SK-N-DZ (cell line): ENCODE measurements around the gene SUSD1.

Experiments
- DNase-seq: peaks from one replicate; pipeline ENCODE4 v3.0.0-alpha.2; 2015; ENCODE audit warnings: low spot score

SUSD1 gene

DNA sequence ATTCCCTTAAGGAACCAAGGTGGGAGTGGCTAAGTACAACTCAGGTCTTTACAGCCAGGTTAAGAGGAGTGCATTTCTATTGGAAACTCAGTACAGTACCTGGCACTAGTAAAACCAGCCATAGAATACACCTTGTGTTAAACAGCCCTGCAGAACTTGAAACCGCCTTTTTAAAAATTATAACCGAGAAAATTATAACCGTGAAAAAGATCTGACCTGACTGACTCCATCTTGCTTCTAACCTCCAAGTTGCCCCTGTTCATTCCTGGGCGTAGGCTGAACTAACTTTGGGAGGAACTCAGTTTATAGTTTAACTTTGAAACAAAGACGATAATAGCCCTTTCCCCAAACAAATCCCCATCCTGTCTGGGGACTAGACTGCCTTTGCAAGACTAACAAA lies 132.3 kb downstream of the SUSD1 start:
- DNase-seq: no peak

DNA sequence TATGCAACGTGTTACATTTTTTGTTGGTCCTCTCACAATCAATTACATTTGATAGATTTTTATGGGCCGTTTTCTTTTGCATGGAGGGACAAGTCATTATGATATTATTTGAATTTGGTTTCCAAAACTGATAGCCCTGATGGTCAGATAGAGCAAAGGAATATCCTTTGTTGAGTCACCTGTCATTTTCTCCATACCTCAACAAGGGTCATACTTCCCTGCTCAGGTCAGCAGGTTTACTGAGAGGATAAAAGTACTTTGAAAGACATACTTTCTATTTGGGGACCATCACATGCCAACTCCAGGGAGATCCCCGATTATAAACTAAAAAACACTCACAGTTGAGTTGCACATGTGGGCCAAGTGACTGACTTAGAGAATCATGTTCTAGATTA lies 132.9 kb downstream of the SUSD1 start:
- no peak for DNase-seq

DNA sequence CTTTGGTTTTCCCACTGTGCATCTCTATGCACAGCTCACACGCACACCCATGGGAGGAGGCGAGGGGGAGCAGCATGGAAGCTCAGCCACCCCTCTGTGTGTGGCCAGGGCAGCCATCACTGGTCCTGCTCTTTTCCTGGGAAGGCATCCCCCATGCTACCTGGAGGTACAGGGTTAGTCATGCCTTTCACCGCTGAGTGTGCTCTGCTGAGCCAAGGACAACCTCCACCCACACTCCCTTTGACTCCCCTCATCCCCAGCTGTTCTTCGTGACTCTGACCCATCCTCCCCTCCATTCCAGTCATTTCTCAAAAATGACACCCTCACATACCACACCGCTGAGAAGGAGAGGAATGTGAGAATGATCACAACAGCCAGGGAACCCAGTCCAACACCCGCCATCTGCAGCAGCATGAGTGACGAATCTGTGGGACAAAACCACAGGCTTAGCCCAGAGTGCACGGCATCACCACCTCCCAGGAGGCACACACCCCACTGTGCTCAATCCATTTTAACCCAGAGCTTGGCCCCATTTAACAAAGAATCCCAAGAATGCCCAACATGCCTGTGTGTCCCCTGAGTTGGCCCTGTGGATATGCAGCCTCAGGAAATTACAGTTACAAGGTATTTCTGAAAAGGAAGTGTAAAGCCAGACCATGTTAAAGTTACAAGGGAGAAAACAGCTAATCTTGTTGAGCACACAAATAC lies 133.4 kb downstream of the SUSD1 start:
- DNase-seq: no peak

DNA sequence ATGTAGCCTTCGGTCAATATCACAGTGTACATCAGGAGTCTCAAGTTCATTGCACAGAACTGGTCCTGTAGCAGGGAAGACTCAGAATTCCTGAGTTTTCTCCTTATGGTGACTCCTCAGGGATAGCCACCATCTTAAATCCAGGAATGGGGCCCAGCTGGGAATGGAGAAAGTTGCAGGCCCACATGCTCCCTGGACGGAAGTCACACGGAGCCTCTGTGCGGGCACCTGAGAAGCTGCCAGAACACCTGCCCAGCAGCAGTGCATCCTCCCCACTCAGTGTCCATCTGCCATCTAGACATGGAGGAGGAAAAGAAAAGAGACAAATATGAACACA lies 133.9 kb downstream of the SUSD1 start:
- DNase-seq: no peak

DNA sequence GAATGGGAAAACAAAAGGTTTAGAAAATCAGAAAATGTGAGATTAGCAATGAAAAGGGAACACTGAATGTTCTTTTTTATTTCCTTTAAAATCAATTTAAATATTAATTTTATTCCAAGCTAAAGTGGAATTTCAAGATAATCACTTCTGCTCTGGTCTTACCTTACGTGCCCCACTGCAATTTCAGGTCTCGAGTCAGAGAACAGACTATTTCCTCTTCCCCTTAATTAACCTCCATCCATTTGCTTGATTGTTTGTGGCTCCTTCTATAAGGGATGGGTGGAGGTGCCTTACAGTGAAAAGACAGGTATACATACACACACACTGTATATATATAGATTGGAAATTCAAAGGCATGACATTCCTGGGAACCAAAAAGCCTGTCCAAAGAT lies 137.1 kb downstream of the SUSD1 start:
- no peak for DNase-seq

DNA sequence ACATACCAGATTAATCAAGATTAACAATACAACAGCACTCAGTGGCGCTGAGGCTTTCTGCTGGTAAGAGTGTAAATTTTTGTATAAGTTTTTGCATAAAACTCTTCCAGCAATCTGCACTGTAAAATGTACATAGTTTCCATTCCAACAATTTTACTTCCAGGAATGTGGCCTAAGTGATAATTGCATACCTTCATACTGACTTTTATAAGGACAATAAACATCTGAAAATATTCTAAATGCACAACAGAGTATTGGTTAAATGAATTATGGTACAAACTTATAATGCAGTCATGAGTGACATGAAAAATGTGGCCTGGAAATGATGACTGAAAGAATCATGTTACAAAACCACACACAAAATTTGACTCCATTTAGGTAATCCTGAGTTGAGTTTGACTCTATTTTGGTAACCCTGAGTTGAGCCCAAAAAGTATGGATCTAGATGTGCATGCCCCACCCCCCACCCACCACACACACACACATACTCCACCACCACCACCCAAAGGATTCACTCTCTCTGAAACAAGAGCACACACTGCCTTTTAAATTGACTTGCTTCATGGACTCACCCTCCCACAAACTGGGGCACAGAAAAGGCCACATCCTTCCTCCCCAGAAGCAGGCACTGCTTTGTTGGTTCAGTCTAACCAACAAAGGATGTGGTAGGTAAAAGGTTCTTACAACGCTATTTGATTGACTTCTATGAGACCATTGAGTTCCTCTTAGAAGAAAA lies 137.6 kb downstream of the SUSD1 start:
- no peak for DNase-seq

DNA sequence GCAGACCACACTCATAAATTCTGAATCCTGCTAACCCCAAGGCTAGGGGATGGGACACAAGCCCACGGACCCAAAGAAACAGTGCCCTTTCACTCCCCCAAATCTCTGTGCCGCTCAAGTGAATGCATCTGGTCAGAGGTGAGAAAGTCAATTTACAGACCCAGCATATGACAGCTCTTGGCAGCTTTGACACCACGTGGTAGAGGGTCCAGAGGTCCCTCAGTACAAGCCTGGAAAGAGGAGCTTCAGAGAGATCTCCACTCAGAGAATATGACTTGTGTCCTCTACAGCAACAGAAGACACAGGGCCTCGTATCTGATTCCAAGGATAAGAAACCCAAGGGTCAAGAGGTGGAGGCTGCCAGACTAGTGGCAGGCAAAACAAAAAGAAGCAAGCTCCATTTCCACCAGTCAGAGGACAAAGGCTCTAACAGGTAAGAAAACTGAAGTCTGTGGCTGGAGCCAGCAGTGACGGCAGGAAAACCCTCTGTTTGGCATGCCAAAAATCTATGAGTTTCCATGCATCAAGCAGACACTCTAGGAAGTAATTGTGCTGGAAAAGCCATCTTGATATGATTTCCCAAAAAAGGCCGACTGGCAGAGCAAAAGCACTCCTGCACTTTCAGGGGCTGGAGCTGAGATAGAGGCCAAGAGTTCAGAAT lies 139.8 kb downstream of the SUSD1 start:
- no peak for DNase-seq

DNA sequence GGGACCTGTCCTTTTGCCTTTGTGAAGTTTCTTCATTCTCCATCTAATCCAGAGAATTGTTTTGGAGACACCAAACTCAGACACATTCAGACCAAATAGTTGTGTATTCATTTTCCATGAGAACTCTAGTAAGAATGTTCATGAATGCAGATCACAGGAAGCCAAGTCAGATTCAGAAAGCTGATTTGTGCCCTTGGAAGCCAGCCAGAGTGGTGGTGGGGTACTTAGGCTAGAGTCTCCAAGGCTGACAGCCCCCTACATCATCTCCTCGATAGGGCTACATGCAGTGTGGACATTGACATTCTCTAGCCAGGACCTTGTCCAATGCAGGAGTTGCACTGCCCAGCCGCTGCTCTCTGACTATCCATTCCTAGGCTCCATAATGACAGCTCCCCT lies 140.9 kb downstream of the SUSD1 start:
- no peak for DNase-seq

DNA sequence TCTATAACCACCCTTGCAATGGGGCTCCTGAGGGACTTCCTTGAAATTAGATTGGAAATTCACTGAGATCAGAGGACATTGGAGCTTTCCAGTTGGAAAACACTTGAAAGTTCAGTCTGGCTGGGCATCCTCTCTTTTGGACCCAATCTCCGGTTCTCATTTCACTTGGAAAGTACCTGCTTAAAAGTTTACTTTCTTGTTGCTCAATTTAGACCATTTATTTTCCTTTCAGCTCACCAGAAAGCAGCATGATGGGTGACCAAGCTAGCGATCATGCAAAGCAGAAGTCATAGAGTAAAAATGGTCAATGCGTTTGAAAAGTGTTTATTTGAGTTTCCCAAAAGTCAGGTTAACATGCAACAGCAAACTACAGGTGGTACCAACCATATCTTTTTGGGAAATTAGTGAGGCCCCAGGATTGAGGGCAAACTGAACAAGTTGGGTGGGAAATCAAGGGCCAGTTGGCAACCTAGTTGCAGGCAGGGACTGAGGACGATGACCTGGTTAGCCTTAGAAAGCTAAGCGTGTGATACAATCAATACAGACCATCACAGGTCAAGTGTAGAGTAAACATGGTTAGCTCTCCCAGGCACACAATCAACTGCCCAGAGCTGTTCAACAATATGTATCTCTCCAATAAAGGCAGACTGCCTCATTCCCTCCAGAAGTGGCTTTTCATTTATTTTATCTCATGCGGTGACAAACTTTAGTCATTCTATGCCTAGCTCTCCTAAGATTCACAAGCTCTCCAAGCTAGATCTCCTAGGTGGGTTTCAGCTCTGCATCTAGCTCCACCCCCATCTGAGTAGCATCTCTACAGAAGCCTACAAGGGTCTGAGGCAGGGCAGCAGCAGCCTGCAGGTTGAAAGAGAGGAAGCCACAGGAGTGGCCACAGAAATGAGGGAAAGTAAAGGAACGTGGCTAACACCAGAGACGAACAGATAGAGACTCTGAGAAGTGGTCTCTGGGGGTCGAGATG lies 141.6 kb downstream of the SUSD1 start:
- no peak for DNase-seq

DNA sequence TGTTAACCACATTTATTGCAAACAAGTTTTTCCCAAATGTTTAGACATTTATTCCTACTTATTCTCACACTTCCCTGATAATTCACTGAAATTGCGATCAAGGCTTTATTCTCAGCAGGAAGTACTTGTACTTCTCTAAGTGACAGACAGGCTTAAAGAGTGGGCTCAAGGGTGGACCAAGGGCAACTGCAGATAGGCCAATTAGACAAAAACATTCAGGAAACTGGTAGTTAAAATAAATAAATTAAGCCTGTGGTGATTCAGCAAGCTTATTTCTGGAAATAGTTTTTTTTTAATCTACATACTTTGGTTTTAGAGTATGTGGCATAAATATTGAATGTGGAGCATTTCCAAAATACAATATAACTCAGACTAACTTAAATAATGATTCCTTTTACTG lies 142.4 kb downstream of the SUSD1 start:
- DNase-seq: no peak

DNA sequence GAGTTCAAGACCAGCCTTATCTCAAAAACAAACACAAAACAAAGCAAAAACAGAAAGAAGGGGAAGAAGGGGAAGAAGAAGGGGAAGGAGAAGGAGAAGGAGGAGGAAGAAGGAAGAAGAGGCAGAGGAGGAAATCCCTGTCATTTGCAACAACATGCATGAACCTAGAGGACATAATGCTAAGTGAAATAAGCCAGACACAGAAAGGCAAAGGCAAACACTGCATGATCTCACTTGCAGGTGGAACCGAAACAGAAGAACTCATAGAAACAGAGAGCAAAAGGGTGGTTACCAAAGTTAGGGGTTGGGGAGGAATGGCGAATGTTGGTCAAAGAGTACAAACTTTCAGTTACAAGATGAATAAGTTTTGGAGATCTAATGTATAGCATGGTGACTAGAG lies 143.1 kb downstream of the SUSD1 start:
- DNase-seq: no peak

DNA sequence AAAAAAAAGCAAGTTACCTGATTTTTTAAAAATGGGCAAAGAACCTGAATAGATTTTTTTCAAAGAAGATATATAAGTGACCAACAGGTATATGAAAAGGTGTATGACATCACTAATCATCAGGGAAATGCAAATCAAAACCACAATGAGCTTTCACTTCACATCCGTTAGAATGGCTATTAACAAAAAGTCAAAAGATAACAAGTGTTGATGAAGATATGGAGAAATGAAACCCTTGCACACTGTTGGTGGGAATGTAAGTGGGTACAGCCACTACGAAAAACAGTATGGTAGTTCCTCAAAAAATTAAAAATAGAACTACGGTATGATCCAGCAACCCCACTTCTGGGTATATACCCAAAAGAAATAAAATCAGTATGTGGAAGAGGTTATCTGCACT lies 143.7 kb downstream of the SUSD1 start:
- DNase-seq: no peak

DNA sequence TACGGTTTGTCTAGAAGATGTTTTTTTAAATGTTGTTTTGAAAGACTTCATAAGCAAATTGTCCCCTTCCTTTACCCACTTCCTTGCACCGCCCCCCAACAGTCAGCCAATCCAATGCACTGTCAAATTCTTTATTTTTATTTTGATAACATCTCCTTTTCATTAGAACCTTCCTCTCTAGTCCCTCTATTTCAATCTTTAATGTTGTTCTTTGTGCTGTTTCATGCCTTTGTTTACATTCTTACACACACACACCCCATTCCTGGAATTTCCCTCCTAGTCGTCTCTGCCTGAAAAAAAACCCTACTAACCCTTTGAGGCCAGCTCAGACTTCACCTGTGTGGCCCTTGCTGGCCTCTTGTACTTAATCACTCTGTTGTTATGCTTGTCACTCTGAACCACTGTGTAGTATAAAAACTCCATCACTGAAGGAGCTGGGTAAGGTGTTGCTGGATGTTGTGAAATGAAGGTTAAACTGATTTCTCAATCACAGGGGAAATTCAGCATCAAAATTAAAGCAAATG lies 145.1 kb downstream of the SUSD1 start:
- no peak for DNase-seq

DNA sequence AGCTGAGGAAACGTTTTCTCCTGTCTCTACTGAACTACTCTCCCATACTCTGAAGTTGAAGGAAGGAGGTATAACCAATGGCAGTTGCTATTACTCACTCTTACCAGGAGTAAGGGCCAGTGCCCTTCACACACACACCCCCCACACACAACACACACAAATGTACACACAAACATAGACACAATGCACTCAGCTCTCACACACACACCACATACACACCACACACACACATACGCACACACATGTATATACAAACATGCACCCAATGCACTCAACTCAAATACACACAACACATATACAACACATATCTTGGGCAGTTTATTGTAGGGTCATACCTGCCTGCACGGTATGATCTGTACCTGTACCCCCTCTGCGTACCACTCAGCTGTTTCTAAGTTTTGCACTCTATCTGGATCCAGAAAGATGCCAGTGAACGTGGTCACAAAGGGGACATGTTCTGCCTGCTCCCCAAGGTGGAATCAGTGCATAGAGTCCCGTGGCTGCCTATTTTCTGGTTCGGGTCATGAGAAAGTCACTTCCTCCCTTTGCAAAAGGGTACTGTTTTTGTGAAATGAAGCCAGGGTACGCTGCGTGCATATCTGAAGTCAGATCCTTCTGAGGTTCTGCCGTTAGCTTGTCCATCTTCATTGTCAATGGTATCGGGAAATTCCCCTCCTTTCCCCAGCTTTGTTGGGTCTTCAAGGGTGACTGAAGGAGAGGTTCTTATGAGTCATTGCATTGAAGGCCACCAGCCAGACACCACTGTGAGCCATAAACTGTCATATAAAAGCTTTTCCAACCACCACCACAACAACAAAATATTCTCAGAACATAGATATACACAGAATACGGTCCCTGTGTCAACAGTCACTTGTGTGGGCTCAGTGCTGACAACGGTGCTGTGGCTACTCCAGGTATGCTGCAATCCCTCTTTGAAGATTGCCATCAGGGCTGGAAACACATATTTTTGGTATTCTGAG lies 146.6 kb downstream of the SUSD1 start:
- DNase-seq: no peak

DNA sequence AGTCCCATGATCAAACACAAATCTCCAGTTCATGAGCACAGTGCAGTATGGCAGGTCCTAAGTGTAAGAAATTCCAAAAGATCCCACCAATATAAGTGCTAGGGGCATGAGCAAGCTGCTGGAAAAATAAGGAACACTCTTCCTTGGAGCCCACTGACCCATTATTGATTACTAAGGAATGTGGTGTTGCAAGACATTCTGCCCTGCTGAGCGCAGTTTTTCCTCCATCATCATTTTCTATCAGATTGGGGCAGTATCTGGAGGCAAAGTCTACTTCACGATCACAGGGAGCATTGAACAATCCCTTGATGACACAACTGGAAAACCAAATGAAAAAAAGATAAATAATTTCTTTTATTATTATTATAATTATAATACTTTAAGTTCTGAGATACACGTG lies 149.2 kb downstream of the SUSD1 start:
- DNase-seq: no peak

DNA sequence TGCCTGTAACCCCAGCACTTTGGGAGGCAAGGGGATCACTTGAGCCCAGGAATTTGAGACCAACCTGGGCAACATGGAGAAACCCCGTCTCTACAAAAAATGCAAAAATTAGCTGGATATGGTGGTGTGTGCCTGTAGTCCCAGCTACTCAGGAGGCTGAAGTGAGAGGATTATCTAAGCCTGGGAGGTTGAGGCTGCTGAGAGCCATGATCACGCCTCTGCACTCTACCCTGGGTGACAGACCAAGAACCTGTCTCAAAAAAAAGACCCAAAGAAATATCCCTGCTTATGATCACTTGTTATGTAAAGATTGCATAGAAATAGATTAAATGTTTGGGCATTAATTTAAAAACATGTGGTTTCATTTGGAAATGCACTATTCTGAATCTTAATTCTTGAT lies 153.4 kb downstream of the SUSD1 start:
- DNase-seq: no peak

DNA sequence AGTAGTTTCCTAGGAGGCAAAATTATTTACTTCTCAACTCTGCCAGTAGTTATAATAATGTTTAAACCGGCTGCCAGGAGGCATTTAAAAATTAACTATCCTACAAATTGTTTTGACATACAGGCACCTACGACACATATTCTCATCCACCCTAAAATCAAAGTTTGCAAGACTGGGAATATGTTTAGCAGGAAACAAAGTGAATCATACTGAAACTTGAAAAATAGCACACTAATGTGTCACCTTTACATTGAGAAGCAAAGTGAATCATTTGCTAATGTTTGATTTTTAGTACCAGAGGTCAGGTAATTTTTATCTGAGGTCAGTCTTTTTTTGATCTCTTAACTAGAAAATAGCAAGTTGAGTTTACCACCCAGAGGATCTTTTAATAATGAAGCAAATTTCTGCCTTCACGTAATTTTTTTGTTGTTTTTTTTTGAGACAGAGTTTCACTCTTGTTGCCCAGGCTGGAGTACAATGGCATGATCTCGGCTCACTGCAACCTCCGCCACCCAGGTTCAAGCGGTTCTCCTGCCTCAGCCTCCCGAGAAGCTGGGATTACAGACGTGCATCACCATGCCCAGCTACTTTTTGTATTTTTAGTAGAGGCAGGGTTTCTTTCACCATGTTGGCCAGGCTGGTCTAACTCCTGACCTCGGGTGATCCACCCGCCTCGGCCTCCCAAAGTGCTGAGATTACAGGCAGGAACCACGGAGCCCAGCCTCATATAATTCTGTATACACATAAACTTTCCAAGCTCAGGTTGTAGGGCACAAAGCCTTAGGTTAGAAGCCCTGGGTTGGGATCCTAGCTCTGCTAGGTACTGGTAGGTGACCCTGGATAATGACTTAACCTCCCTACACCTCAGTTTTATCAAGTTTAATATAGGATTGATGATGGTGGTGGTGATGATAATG lies 154.2 kb downstream of the SUSD1 start:
- DNase-seq: no peak

DNA sequence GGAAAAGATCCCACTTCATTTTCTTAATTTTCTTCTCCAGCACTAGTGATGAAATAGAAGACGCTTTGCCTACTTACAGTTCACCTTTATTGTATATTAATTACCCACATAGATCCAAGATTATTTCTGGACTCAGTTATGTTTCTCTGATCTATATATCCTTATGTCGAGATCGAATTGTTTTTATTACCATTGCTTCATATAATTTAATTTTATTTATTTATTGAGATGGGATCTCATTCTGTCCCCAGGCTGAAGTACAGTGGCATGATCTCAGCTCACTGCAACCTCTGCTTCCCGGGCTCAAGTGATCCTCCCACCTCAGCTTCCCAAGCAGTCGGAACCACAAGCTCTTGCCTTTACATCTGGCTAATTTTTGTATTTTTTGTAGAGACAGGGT lies 157.2 kb downstream of the SUSD1 start:
- DNase-seq: no peak

DNA sequence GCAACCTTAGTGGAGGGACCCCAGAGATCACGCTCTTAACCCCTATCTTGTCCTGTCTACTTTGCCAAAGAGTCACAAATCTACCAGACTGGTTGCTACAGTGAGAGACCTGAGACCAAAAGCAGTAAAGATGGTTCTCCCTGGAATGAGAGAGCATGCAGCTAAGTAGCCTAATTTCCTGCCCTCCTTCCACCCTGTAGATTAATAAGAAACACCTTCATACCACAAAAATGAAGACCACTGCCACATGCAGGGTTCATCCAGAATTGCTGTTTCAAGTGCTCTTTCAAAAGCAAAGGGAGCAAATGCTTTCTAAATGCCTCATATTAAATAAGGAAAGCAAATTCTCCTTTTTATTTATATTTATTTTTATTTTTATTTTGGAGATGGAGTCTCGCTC lies 159.4 kb downstream of the SUSD1 start:
- no peak for DNase-seq
